COLO668 (cell line): ENCODE results near the gene ZNF236.

Experiments used
- DNase-seq: peaks from one replicate; lab custom pipeline; 2025; ENCODE audit not compliant: unreplicated experiment; lab: John Stamatoyannopoulos, UW

ZNF236 gene

DNA sequence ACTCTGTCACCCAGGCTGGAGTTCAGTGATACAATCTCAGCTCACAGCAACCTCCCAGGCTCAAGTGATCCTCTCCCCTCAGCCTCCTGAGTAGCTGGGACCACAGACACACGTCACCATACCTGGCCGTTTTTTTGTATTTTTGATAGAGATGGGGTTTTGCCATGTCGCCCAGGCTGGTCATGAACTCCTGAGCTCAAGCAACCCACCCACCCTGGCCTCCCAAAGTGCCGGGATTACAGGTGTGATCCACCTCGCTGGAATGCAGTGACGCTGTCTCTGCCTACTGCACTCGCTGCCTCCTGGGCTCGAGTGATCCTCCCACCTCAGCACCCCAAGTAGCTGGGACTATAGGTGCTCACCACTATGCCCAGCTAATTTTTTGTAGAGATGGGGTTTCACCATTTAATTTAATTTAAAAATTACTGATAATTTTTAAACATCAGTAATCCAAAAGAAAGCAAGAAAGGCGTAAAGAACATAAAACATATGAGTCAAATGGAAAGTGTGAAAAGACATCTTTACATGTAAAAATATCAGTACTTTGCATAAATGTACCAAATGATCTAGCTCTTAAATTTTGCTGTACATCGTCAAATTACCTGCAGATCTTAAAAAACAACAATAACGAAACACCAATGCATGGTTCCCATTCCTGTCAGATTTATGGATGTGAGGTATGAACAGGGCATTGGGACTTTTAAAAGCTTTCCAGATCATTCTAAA, 2.8 kb upstream of the ZNF236 start:
- DNase-seq: no peak

DNA sequence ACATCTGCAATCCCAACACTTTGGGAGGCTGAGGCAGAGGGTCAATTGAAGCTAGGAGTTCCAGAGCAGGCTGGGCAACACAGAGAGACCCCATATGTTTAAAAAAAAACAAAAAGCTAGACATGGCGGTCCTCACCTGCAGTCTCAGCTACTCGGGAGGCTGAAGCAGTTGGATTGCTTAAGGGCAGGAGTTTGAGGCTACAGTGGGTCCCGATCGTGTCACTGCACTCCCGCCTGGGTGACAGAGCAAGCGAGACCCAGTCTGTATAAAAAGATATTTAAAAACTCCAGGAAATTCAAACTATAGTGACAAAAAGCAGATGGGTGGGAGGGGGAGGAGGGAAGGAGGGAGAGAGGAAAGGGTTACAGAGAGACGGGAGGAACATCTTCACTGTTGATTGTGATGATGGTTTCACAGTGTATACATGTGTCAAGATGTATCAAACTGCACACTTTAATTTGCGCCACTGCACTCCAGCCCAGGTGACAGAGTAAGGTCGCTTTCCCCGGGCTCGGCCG, 942 bp upstream of the ZNF236 start:
- DNase-seq: no peak

- peak; percentile 85 for DNase-seq
Observed at GRCh38 chr18:76821875-76822505, 367 bp upstream of the ZNF236 start.

- DNase-seq: no peak
Observed at GRCh38 chr18:76823161-76823538, 793 bp downstream of the ZNF236 start.

DNA sequence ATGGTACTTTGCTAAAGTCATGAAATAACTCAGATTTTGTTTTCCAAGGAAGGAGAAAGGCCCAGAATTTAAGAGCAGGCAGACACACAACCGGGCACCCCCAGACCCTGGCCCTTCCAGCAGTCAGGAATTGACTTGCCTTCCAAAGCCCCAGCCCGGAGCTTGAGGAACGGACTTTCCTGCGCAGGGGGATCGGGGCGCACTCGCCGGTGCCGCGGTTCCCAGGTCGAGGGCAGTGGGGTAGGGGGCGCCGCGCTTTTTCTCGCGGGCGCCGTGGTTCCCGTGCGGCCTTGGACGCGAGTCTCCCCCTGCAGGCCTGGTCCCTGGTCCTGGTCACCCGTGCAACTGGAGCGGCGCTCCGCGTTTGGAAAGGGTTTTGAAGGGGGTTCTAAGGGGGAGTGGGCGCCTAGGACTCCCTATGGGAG, 1.2 kb downstream of the ZNF236 start:
- DNase-seq: no peak

DNA sequence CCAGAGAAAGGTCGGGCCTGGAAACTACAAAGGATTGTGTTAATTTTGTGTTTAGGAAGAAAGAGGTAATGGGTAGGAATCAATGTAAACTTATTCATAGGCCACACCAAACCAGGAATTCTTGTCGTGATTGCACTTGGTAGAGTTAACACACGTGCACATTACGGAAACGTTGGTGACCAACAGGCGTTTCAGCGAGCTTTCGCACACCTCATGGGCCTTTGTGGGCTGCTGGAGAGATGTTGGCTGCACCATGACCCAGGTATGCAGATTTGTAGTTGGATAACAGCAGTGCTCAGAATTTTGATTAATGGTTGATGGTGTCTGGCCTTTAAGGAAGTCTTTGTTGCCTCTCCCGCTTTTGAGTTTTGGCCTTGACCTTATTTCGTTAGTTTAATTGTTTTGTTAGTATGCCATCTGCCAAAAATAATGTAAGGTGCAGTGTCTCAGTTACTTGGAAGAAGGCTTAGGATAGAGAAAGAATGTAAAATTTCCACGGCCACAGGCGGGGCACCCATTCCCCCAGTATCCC, 1.9 kb downstream of the ZNF236 start:
- DNase-seq: no peak

- no peak for DNase-seq
Observed at GRCh38 chr18:76824754-76825153, 2.4 kb downstream of the ZNF236 start.

GRCh38 chr18:76827205-76828200, 5.1 kb downstream of the ZNF236 start:
- no peak for DNase-seq

- DNase-seq: no peak
Observed at GRCh38 chr18:76834379-76834778, 12.0 kb downstream of the ZNF236 start.

DNA sequence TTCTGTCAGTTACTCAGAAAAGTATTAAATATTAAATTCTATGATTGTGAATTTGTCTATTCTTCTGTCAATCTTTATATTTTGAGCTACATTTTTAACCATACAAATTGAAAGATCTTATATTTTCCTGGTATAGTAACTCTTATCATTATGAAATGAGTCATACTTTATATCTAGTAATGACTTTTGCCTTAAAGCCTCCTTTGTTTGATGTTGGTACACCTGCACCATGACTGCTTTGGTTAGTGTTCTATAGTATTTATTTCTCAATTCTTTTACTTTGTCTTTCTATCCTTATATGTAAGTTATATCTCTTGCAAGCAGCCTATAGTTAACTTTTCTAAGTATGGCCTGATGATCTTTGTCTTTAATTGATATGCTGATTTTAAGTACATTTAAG, 13.0 kb downstream of the ZNF236 start:
- DNase-seq: no peak

- no peak for DNase-seq
Observed at GRCh38 chr18:76837071-76837470, 14.7 kb downstream of the ZNF236 start.

DNA sequence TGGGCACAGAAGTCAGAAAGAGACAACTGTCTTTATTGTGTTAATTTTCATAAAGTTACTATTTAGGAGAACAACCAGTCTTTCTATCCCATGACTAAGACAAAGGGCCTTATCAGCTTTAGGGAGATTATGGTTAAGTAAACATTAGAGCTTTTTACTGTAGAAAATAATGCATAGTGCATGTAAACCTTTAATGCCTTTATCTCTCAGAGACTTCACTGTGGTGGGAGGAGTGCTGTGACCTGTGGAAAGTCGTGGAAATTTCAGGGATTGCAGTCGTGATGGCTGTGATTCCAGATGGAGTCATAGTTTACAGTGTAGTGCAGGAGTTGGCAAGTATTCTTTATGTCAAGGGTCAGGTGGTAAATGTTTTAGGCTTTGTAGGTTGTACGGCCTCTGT, 15.8 kb downstream of the ZNF236 start:
- no peak for DNase-seq

GRCh38 chr18:76839086-76839794, 16.9 kb downstream of the ZNF236 start:
- DNase-seq: no peak

DNA sequence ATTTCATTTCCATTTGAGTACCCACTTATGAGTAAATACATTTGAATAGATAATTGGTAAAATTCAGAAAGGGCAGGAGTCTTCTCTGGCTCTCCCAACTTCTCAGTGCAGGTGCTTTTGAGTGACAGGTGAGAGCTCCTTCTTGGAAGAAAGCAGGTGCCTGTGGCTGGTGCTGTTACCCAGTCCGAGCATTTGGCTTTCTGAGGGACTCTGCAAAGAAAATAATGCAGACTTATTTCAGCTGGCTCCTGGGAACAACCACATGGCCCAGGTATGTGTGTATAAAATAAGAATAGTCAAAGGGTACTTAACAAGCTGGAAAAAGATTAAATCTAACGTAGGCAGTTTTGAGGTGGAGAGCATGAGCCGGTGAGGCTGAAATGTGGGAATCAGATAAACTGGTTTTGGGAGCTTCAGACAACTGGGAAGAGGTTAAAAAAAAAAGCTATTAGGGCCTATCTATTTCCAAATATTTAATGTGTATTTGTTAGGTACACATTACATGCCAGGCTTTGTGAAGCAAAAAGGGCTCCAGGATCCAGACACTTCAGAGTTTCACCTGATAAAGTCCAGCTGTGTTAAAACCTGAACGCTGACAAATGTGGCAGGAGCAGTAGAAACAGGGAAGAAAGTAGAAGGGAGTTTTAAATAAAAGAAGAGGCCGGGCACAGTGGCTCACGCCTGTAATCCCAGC, 20.6 kb downstream of the ZNF236 start:
- DNase-seq: no peak

- DNase-seq: no peak
Observed at GRCh38 chr18:76844144-76844543, 21.8 kb downstream of the ZNF236 start.

- no peak for DNase-seq
Observed at GRCh38 chr18:76844742-76845477, 22.6 kb downstream of the ZNF236 start.

GRCh38 chr18:76846217-76846616, 23.9 kb downstream of the ZNF236 start:
- DNase-seq: no peak

DNA sequence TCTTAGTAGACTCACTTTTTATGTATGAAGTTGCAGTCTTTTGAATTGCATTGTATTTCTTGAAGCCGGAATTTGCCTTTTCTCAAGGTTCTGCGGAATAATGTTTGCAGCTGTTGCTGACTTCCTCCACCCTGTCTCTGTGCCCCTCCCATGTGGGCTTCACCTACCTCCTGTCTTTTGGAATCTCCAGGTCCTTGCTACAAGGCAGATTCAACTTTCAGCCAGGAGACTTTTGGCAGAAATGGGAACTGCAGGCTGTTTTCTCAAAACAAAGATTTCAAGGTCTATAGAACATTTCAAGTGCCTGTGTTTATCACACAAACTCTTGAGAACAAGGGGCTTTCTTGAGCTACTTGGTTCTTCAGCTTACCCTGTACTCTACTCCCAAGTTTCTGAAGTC, 25.6 kb downstream of the ZNF236 start:
- DNase-seq: no peak

DNA sequence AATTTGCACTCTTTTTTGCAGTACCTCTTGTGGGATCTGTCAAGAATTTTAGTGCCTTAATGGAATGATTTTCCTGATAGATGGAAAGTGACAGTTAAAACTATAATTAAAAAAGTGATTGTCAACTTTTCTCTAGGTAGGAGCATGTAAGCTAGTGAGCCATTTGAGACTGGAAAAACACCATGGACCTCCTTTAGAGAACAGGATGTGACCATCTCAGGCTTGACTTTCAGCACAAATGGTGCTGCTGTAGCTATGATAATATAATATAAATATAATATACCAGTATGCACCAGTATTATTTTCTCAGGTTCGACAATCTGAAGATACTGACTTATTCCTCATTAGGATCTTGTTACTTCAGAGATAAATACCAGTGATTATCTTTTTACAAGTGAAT, 27.8 kb downstream of the ZNF236 start:
- DNase-seq: no peak
